A673 (cell line): ENCODE data around the gene NDE1. TPM values are rescaled to one million over a fixed set of nuclear protein-coding genes. Genes with fewer than 3 reads are reported as not detected.

Experiments
- BruUV-seq: library from RNA; stranded (reverse); fragments of 400-500 nt; replicated peaks from 2 replicates; lab custom pipeline; 2021; lab: Mats Ljungman, UMichigan
- CTCF ChIA-PET: fragments of 300-600 bp; sonication (Branson Sonifier 250); formaldehyde crosslinking; loops from one replicate; lab custom pipeline; 2022; ENCODE audit warnings: antibody characterized with exemption; lab: Charles Lee
- POLR2A ChIA-PET: fragments of 300-600 bp; sonication (Branson Sonifier 250); formaldehyde crosslinking; loops from one replicate; lab custom pipeline; 2022; ENCODE audit warnings: antibody characterized with exemption; ENCODE audit not compliant: low non-redundant PET; lab: Charles Lee
- DNase-seq: peaks from one replicate; pipeline ENCODE4 v3.0.0-alpha.2; 2015; ENCODE audit warnings: low spot score
- H3K27ac ChIP-seq: fragments of 200-600 bp; sonication (generic); 2 replicates; pipeline ENCODE4 v1.5.1; 2016; ENCODE audit warnings: mixed run types, low read depth, mild to moderate bottlenecking, mixed read lengths, antibody characterized with exemption, low read length; ENCODE audit not compliant: poor library complexity, severe bottlenecking
- H3K27me3 ChIP-seq: fragments of 200-600 bp; sonication (generic); replicated peaks from 2 replicates; pipeline ENCODE4 v1.6.1; 2017; ENCODE audit warnings: mixed run types, low read depth, mild to moderate bottlenecking, mixed read lengths, antibody characterized with exemption, low read length; ENCODE audit not compliant: insufficient read depth, poor library complexity
- H3K36me3 ChIP-seq: fragments of 200-600 bp; sonication (generic); 2 replicates; pipeline ENCODE4 v1.6.1; 2016; ENCODE audit warnings: mixed run types, mild to moderate bottlenecking, mixed read lengths, antibody characterized with exemption, low read length; ENCODE audit not compliant: insufficient read depth, poor library complexity, severe bottlenecking
- H3K4me1 ChIP-seq: fragments of 200-600 bp; sonication (generic); 2 replicates; pipeline ENCODE4 v1.6.1; 2017; ENCODE audit warnings: mixed run types, mild to moderate bottlenecking, mixed read lengths, antibody characterized with exemption, low read length; ENCODE audit not compliant: insufficient read depth, poor library complexity, severe bottlenecking
- H3K4me3 ChIP-seq: fragments of 200-600 bp; sonication (generic); 2 replicates; pipeline ENCODE4 v1.5.1; 2016; ENCODE audit warnings: low read depth, mixed run types, mild to moderate bottlenecking, mixed read lengths, low read length; ENCODE audit not compliant: poor library complexity, severe bottlenecking
- H3K9me3 ChIP-seq: fragments of 200-600 bp; sonication (generic); 2 replicates; pipeline ENCODE4 v1.6.1; 2016; ENCODE audit warnings: mixed run types, low read depth, mild to moderate bottlenecking, mixed read lengths, antibody characterized with exemption, low read length; ENCODE audit not compliant: poor library complexity, severe bottlenecking
- CTCF ChIP-seq: fragments of 300-800, 200-600 bp; sonication (generic); conservative IDR thresholded peaks from 2 replicates; pipeline ENCODE4 v1.5.1; 2017; ENCODE audit warnings: low read depth, mild to moderate bottlenecking, antibody characterized with exemption, low read length, moderate library complexity, mixed read lengths
- EZH2 ChIP-seq: fragments of 200-600 bp; sonication (generic); IDR thresholded peaks from 2 replicates; pipeline ENCODE4 v1.6.1; 2017; ENCODE audit warnings: borderline replicate concordance, low read depth, mild to moderate bottlenecking, mixed read lengths, antibody characterized with exemption, low read length; ENCODE audit not compliant: poor library complexity, severe bottlenecking
- intact Hi-C: fragments of 100-400 bp; cut with micrococcal nuclease; formaldehyde crosslinking; loops from one replicate; pipeline ENCODE4 v1.10.0; 2022; ENCODE audit not compliant: unreplicated experiment
- total RNA-seq: library from RNA; stranded (reverse); gene quantifications from 2 replicates; pipeline ENCODE4 v1.2.3, GENCODE V29; 2021

The NDE1 gene
- total RNA-seq, 1 experiment from 2014 or later = 78.1 TPM

GRCh38 chr16:15732416-15732815, 82.4 kb downstream of the NDE1 start:
- intact Hi-C loops = no loop called here
- Histone ChIP-seq H3K4me1 (no peaks in the 10 kb centered on the region), H3K27me3 (no peaks in the 10 kb centered on the region), H3K36me3 (no peaks in the 10 kb centered on the region), H3K4me3 (no peak overlapping the region), H3K9me3 (no peaks in the 10 kb centered on the region), H3K27ac (no peak overlapping the region)
- ChIA-PET CTCF (no interaction called here), POLR2A (no interaction called here)
- no peak for DNase-seq
- BruUV-seq = no TSS peak
- no peak for TF ChIP-seq CTCF
- TF ChIP-seq EZH2 = no peak

DNA sequence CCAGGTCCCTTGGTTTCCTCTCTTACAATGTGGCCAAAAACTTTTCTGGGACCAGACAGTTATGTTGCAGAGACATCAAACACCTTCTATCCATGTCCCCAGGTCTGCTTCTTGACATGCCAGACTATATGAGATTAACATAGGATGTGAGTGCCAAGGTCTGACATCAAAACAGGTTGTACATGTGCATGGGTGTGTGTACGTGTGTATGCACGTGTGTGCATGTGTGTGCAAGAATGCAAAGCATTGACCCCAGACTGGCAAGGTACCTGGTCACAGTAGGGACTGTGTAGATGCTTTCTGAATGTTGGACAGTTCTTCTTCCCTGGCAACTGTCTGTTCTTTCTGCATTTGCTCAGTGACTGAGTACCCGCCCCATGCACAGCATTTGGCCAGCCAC, 85.6 kb downstream of the NDE1 start:
- no peaks in the 10 kb centered on the region for H3K27me3 ChIP-seq
- ChIA-PET CTCF (no interaction called here), POLR2A (no interaction called here)
- intact Hi-C loops = no loop called here
- H3K4me3 ChIP-seq = no peak overlapping the region
- H3K36me3 ChIP-seq = no peaks in the 10 kb centered on the region
- no peak for TF ChIP-seq CTCF
- TF ChIP-seq EZH2 = no peak
- H3K4me1 ChIP-seq = no peaks in the 10 kb centered on the region
- BruUV-seq = no TSS peak
- no peak for DNase-seq
- no peak overlapping the region for H3K27ac ChIP-seq
- no peaks in the 10 kb centered on the region for H3K9me3 ChIP-seq

GRCh38 chr16:15736529-15736928, 86.5 kb downstream of the NDE1 start:
- no peaks in the 10 kb centered on the region for H3K4me1 ChIP-seq
- intact Hi-C loops = no loop called here
- H3K27ac ChIP-seq = no peak overlapping the region
- no peak for DNase-seq
- H3K4me3 ChIP-seq = no peak overlapping the region
- POLR2A ChIA-PET = interaction anchor here (0.5 kb wide), 1 partner anchor 317 kb away, joined by 8 read pairs; no protein-coding TSS in a partner anchor
- BruUV-seq = no TSS peak
- no peaks in the 10 kb centered on the region for H3K9me3 ChIP-seq
- no peaks in the 10 kb centered on the region for H3K36me3 ChIP-seq
- TF ChIP-seq EZH2 (no peak), CTCF (no peak)
- CTCF ChIA-PET = no interaction called here
- no peaks in the 10 kb centered on the region for H3K27me3 ChIP-seq
